ENCODE measurements around the gene FAM161A. TPM values are rescaled to one million over a fixed set of nuclear protein-coding genes. Genes with fewer than 3 reads are reported as not detected.
A peak's percentile ranks its signal among the peaks of the same experiment; 100 is the strongest.
"Not testable (repeated sequence)": the region's sequence is repeated elsewhere in the genome, so short reads cannot be mapped to it uniquely, and the experiment has no call there.

FAM161A gene
- total RNA-seq, 1 experiment from 2014 or later, result 9.5 TPM

- no peaks in the 10 kb centered on the region for H3K9me2 ChIP-seq (replicated peaks; ENCODE audit: insufficient read depth, low read length)
- no peak overlapping the region for H3K9ac ChIP-seq (ENCODE audit: low read length)
- H2AFZ ChIP-seq (ENCODE audit: low read length), result no peak overlapping the region
- no peaks in the 10 kb centered on the region for H3K36me3 ChIP-seq (ENCODE audit: insufficient read depth, low read length)
- no peaks in the 10 kb centered on the region for H3K4me1 ChIP-seq (ENCODE audit: low read length)
- no peaks in the 10 kb centered on the region for H3K9me3 ChIP-seq (ENCODE audit: low read length)
- H3K4me2 ChIP-seq (ENCODE audit: low read depth, low read length, poor library complexity, severe bottlenecking), result no peak overlapping the region
- no peak overlapping the region for H3K27ac ChIP-seq (ENCODE audit: low read length)
- no peak overlapping the region for H3K4me3 ChIP-seq (ENCODE audit: low read length)
- no peaks in the 10 kb centered on the region for H3K79me2 ChIP-seq (ENCODE audit: low read length)
- no peaks in the 10 kb centered on the region for H4K20me1 ChIP-seq (ENCODE audit: insufficient read depth, low read depth, low read length)
- no peaks in the 10 kb centered on the region for H3K27me3 ChIP-seq (ENCODE audit: low read length)
- DNase-seq, result no peak
Measured at GRCh38 chr2:61802548-61802947, 51.3 kb downstream of the FAM161A start.

GRCh38 chr2:61799099-61799498 lies 54.8 kb downstream of the FAM161A start:
- DNase-seq, result no peak
- Histone ChIP-seq H3K36me3 (ENCODE audit: insufficient read depth, low read length) (no peaks in the 10 kb centered on the region), H3K4me3 (ENCODE audit: low read length) (no peak overlapping the region), H3K79me2 (ENCODE audit: low read length) (no peaks in the 10 kb centered on the region), H3K27ac (ENCODE audit: low read length) (no peak overlapping the region), H4K20me1 (ENCODE audit: insufficient read depth, low read depth, low read length) (no peaks in the 10 kb centered on the region), H3K9ac (ENCODE audit: low read length) (no peak overlapping the region), H3K4me1 (ENCODE audit: low read length) (no peaks in the 10 kb centered on the region), H3K4me2 (ENCODE audit: low read depth, low read length, poor library complexity, severe bottlenecking) (no peak overlapping the region), H2AFZ (ENCODE audit: low read length) (no peak overlapping the region), H3K9me2 (replicated peaks; ENCODE audit: insufficient read depth, low read length) (no peaks in the 10 kb centered on the region), H3K27me3 (ENCODE audit: low read length) (no peaks in the 10 kb centered on the region), H3K9me3 (ENCODE audit: low read length) (no peaks in the 10 kb centered on the region)

GRCh38 chr2:61797446-61797845 lies 56.4 kb downstream of the FAM161A start:
- not testable (repeated sequence) for H3K4me2 ChIP-seq (ENCODE audit: low read depth, low read length, poor library complexity, severe bottlenecking); H3K9me3 ChIP-seq (ENCODE audit: low read length); H3K27ac ChIP-seq (ENCODE audit: low read length); DNase-seq; H3K4me3 ChIP-seq (ENCODE audit: low read length); H2AFZ ChIP-seq (ENCODE audit: low read length); H3K9ac ChIP-seq (ENCODE audit: low read length); H3K9me2 ChIP-seq (replicated peaks; ENCODE audit: insufficient read depth, low read length); H3K4me1 ChIP-seq (ENCODE audit: low read length); H3K27me3 ChIP-seq (ENCODE audit: low read length); H3K36me3 ChIP-seq (ENCODE audit: insufficient read depth, low read length); H4K20me1 ChIP-seq (ENCODE audit: insufficient read depth, low read depth, low read length); H3K79me2 ChIP-seq (ENCODE audit: low read length)

- Histone ChIP-seq H2AFZ (ENCODE audit: low read length) (no peak overlapping the region), H3K9me3 (ENCODE audit: low read length) (no peaks in the 10 kb centered on the region), H3K36me3 (ENCODE audit: insufficient read depth, low read length) (no peaks in the 10 kb centered on the region), H3K79me2 (ENCODE audit: low read length) (no peaks in the 10 kb centered on the region), H3K4me1 (ENCODE audit: low read length) (no peaks in the 10 kb centered on the region), H3K9me2 (replicated peaks; ENCODE audit: insufficient read depth, low read length) (no peaks in the 10 kb centered on the region), H3K4me3 (ENCODE audit: low read length) (no peak overlapping the region), H3K27me3 (ENCODE audit: low read length) (no peaks in the 10 kb centered on the region; the same call in 1 of the 2 replicates), H4K20me1 (ENCODE audit: insufficient read depth, low read depth, low read length) (no peaks in the 10 kb centered on the region), H3K4me2 (ENCODE audit: low read depth, low read length, poor library complexity, severe bottlenecking) (no peak overlapping the region), H3K9ac (ENCODE audit: low read length) (no peak overlapping the region), H3K27ac (ENCODE audit: low read length) (no peak overlapping the region)
- no peak for DNase-seq
Measured at GRCh38 chr2:61795408-61795807, 58.5 kb downstream of the FAM161A start.

GRCh38 chr2:61793389-61793836 lies 60.4 kb downstream of the FAM161A start:
- no peak overlapping the region for H3K4me3 ChIP-seq (ENCODE audit: low read length)
- H3K27me3 ChIP-seq (ENCODE audit: low read length), result no peaks in the 10 kb centered on the region; the same call in 1 of the 2 replicates
- H3K79me2 ChIP-seq (ENCODE audit: low read length), result no peaks in the 10 kb centered on the region
- no peaks in the 10 kb centered on the region for H3K9me2 ChIP-seq (replicated peaks; ENCODE audit: insufficient read depth, low read length)
- no peak overlapping the region for H3K9ac ChIP-seq (ENCODE audit: low read length)
- H3K27ac ChIP-seq (ENCODE audit: low read length), result no peak overlapping the region
- H3K4me2 ChIP-seq (ENCODE audit: low read depth, low read length, poor library complexity, severe bottlenecking), result no peak overlapping the region
- no peaks in the 10 kb centered on the region for H4K20me1 ChIP-seq (ENCODE audit: insufficient read depth, low read depth, low read length)
- peak; percentile 83 for DNase-seq
- H3K4me1 ChIP-seq (ENCODE audit: low read length), result no peaks in the 10 kb centered on the region
- H2AFZ ChIP-seq (ENCODE audit: low read length), result no peak overlapping the region
- no peaks in the 10 kb centered on the region for H3K9me3 ChIP-seq (ENCODE audit: low read length)
- no peaks in the 10 kb centered on the region for H3K36me3 ChIP-seq (ENCODE audit: insufficient read depth, low read length)

- H3K9me3 ChIP-seq (ENCODE audit: low read length), result no peaks in the 10 kb centered on the region
- no peak overlapping the region for H3K9ac ChIP-seq (ENCODE audit: low read length)
- H3K4me1 ChIP-seq (ENCODE audit: low read length), result no peaks in the 10 kb centered on the region
- no peaks in the 10 kb centered on the region for H3K9me2 ChIP-seq (replicated peaks; ENCODE audit: insufficient read depth, low read length)
- no peaks in the 10 kb centered on the region for H3K79me2 ChIP-seq (ENCODE audit: low read length)
- no peaks in the 10 kb centered on the region for H4K20me1 ChIP-seq (ENCODE audit: insufficient read depth, low read depth, low read length)
- no peak overlapping the region for H2AFZ ChIP-seq (ENCODE audit: low read length)
- DNase-seq, result no peak
- H3K27me3 ChIP-seq (ENCODE audit: low read length), result no peaks in the 10 kb centered on the region; the same call in 1 of the 2 replicates
- no peak overlapping the region for H3K4me2 ChIP-seq (ENCODE audit: low read depth, low read length, poor library complexity, severe bottlenecking)
- no peak overlapping the region for H3K4me3 ChIP-seq (ENCODE audit: low read length)
- H3K36me3 ChIP-seq (ENCODE audit: insufficient read depth, low read length), result no peaks in the 10 kb centered on the region
- H3K27ac ChIP-seq (ENCODE audit: low read length), result no peak overlapping the region
Measured at GRCh38 chr2:61792355-61792890, 61.4 kb downstream of the FAM161A start.

- no peaks in the 10 kb centered on the region for H3K4me1 ChIP-seq (ENCODE audit: low read length)
- H4K20me1 ChIP-seq (ENCODE audit: insufficient read depth, low read depth, low read length), result no peaks in the 10 kb centered on the region
- H3K27ac ChIP-seq (ENCODE audit: low read length), result no peak overlapping the region
- H3K27me3 ChIP-seq (ENCODE audit: low read length), result no peaks in the 10 kb centered on the region; the same call in 1 of the 2 replicates
- no peak for DNase-seq
- H3K4me2 ChIP-seq (ENCODE audit: low read depth, low read length, poor library complexity, severe bottlenecking), result no peak overlapping the region
- H3K9me2 ChIP-seq (replicated peaks; ENCODE audit: insufficient read depth, low read length), result no peaks in the 10 kb centered on the region
- no peaks in the 10 kb centered on the region for H3K9me3 ChIP-seq (ENCODE audit: low read length)
- no peak overlapping the region for H3K9ac ChIP-seq (ENCODE audit: low read length)
- no peak overlapping the region for H3K4me3 ChIP-seq (ENCODE audit: low read length)
- no peaks in the 10 kb centered on the region for H3K36me3 ChIP-seq (ENCODE audit: insufficient read depth, low read length)
- no peak overlapping the region for H2AFZ ChIP-seq (ENCODE audit: low read length)
- no peaks in the 10 kb centered on the region for H3K79me2 ChIP-seq (ENCODE audit: low read length)
Measured at GRCh38 chr2:61789807-61790602, 63.9 kb downstream of the FAM161A start.

GRCh38 chr2:61787941-61788563 lies 65.8 kb downstream of the FAM161A start:
- H3K4me2 ChIP-seq (ENCODE audit: low read depth, low read length, poor library complexity, severe bottlenecking), result no peak overlapping the region
- H3K36me3 ChIP-seq (ENCODE audit: insufficient read depth, low read length), result no peaks in the 10 kb centered on the region
- no peaks in the 10 kb centered on the region for H3K9me3 ChIP-seq (ENCODE audit: low read length)
- DNase-seq, result no peak
- H2AFZ ChIP-seq (ENCODE audit: low read length), result no peak overlapping the region
- no peaks in the 10 kb centered on the region for H3K4me1 ChIP-seq (ENCODE audit: low read length)
- H3K9me2 ChIP-seq (replicated peaks; ENCODE audit: insufficient read depth, low read length), result no peaks in the 10 kb centered on the region
- no peaks in the 10 kb centered on the region; the same call in 1 of the 2 replicates for H3K27me3 ChIP-seq (ENCODE audit: low read length)
- H4K20me1 ChIP-seq (ENCODE audit: insufficient read depth, low read depth, low read length), result no peaks in the 10 kb centered on the region
- H3K79me2 ChIP-seq (ENCODE audit: low read length), result no peaks in the 10 kb centered on the region
- H3K27ac ChIP-seq (ENCODE audit: low read length), result no peak overlapping the region
- no peak overlapping the region for H3K9ac ChIP-seq (ENCODE audit: low read length)
- H3K4me3 ChIP-seq (ENCODE audit: low read length), result no peak overlapping the region
